GM23248 (cell line): ENCODE results near the gene SMIM23. TPM values are rescaled to one million over a fixed set of nuclear protein-coding genes. Genes with fewer than 3 reads are reported as not detected.

ENCODE experiments used
- DNase-seq: peaks from one replicate; pipeline ENCODE4 v3.0.0-alpha.2; 2015
- H2AFZ ChIP-seq: fragments of 200-600 bp; sonication (generic); 2 replicates; pipeline ENCODE4 v1.6.1; 2016; ENCODE audit warnings: antibody characterized with exemption
- H3F3A ChIP-seq: fragments of 200-600 bp; sonication (generic); 2 replicates; pipeline ENCODE4 v1.6.1; 2016; ENCODE audit warnings: mild to moderate bottlenecking, antibody characterized with exemption, mixed run types; ENCODE audit not compliant: insufficient read depth
- H3K27ac ChIP-seq: fragments of 200-600 bp; sonication (generic); 2 replicates; pipeline ENCODE4 v1.5.1; 2016; ENCODE audit warnings: mild to moderate bottlenecking
- H3K27me3 ChIP-seq: fragments of 200-600 bp; sonication (generic); replicated peaks from 2 replicates; pipeline ENCODE4 v1.6.1; 2016; ENCODE audit warnings: mild to moderate bottlenecking; ENCODE audit not compliant: insufficient read depth
- H3K36me3 ChIP-seq: fragments of 200-600 bp; sonication (generic); 2 replicates; pipeline ENCODE4 v1.6.1; 2016; ENCODE audit warnings: low read depth, mild to moderate bottlenecking
- H3K4me1 ChIP-seq: fragments of 200-600 bp; sonication (generic); 2 replicates; pipeline ENCODE4 v1.6.1; 2016; ENCODE audit warnings: mild to moderate bottlenecking; ENCODE audit not compliant: insufficient read depth
- H3K4me2 ChIP-seq: fragments of 200-600 bp; sonication (generic); one replicate; pipeline ENCODE4 v1.6.1; 2016; ENCODE audit warnings: mild to moderate bottlenecking; ENCODE audit not compliant: unreplicated experiment
- H3K4me3 ChIP-seq: fragments of 200-600 bp; sonication (generic); 2 replicates; pipeline ENCODE4 v1.5.1; 2016; ENCODE audit warnings: mild to moderate bottlenecking
- H3K79me2 ChIP-seq: fragments of 200-600 bp; sonication (generic); 2 replicates; pipeline ENCODE4 v1.6.1; 2016; ENCODE audit warnings: mild to moderate bottlenecking; ENCODE audit not compliant: insufficient read depth
- H3K9ac ChIP-seq: fragments of 200-600 bp; sonication (generic); 2 replicates; pipeline ENCODE4 v1.6.1; 2016; ENCODE audit warnings: mild to moderate bottlenecking
- H3K9me2 ChIP-seq: fragments of 200-600 bp; sonication (generic); 2 replicates; pipeline ENCODE4 v1.6.1; 2016; ENCODE audit warnings: mixed run types, mild to moderate bottlenecking, moderate library complexity; ENCODE audit not compliant: insufficient read depth
- H3K9me3 ChIP-seq: fragments of 200-600 bp; sonication (generic); one replicate; pipeline ENCODE4 v1.6.1; 2017; ENCODE audit warnings: low read depth
- H4K20me1 ChIP-seq: fragments of 200-600 bp; sonication (generic); 2 replicates; pipeline ENCODE4 v1.6.0; 2016; ENCODE audit not compliant: insufficient read depth
- EZH2 ChIP-seq: fragments of 200-600 bp; sonication (generic); IDR thresholded peaks from 2 replicates; pipeline ENCODE4 v1.6.1; 2018; ENCODE audit warnings: antibody characterized with exemption, mild to moderate bottlenecking; ENCODE audit not compliant: insufficient read depth, poor library complexity, severe bottlenecking
- EZH2phosphoT487 ChIP-seq: fragments of 200-600 bp; sonication (generic); IDR thresholded peaks from 2 replicates; pipeline ENCODE4 v1.6.1; 2018; ENCODE audit warnings: antibody characterized with exemption, moderate library complexity, mild to moderate bottlenecking, low read depth; ENCODE audit not compliant: insufficient read depth
- WGBS, 2 experiments: methylation state at CpG; one replicate each; pipeline ENCODE4 v1.1.6; 2015 to 2017; ENCODE audit warnings: low lambda C conversion rate in 2 of 2, low coverage in 1 of 2; ENCODE audit errors: missing lambda C conversion rate in 2 of 2; 5-methylcytosine and 5-hydroxymethylcytosine counted together
- in situ Hi-C: fragments of 300-500 bp; cut with MboI; formaldehyde crosslinking; loops from 2 replicates; pipeline ENCODE4 v1.15.0; 2020
- polyA plus RNA-seq: library from polyadenylated mRNA; unstranded; fragments of >200 nt; fragmentation: Nextera tagmentation; extraction: Ambion mirVana; gene quantifications from 2 replicates; pipeline ENCODE4 v1.2.1, GENCODE V29; 2016
- total RNA-seq: library from RNA; depleted of rRNA; stranded (reverse); fragments of >200 nt; shearing (Covaris generic); gene quantifications from 2 replicates; pipeline ENCODE4 v1.2.3, GENCODE V29; 2014; rRNA removed

The SMIM23 gene
- total and polyA plus RNA-seq, 2 experiments from 2014 or later: not detected

GRCh38 chr5:171835066-171835465, 49.4 kb downstream of the SMIM23 start:
- no peak overlapping the region for H3K4me2 ChIP-seq
- H3F3A ChIP-seq: no peaks in the 10 kb centered on the region
- no peak overlapping the region for H2AFZ ChIP-seq
- H3K9ac ChIP-seq: no peak overlapping the region
- WGBS, 2 experiments: 80 to 83% methylated on average over 7 of the region's 7 CpGs
- TF ChIP-seq EZH2 (no peak), EZH2phosphoT487 (no peak)
- H3K9me2 ChIP-seq: no peaks in the 10 kb centered on the region
- no peaks in the 10 kb centered on the region for H3K9me3 ChIP-seq
- H3K79me2 ChIP-seq: no peaks in the 10 kb centered on the region
- in situ Hi-C loops: loop anchor here (10.0 to 25.0 kb wide), 2 partner anchors 200 to 423 kb away; partner anchors contain the start of gene FGF18
- no peak overlapping the region for H3K27ac ChIP-seq
- DNase-seq: no peak
- H3K4me3 ChIP-seq: no peak overlapping the region
- no peaks in the 10 kb centered on the region for H3K27me3 ChIP-seq
- H4K20me1 ChIP-seq: no peaks in the 10 kb centered on the region
- no peaks in the 10 kb centered on the region for H3K4me1 ChIP-seq
- H3K36me3 ChIP-seq: no peaks in the 10 kb centered on the region

GRCh38 chr5:171837522-171837921, 51.9 kb downstream of the SMIM23 start:
- H3K4me2 ChIP-seq: no peak overlapping the region
- H3K27me3 ChIP-seq: no peaks in the 10 kb centered on the region
- TF ChIP-seq EZH2phosphoT487: no peak
- TF ChIP-seq EZH2: no peak
- H3K9ac ChIP-seq: no peak overlapping the region
- peaks cover 9% of the 10 kb centered on the region for H3K4me1 ChIP-seq
- no peaks in the 10 kb centered on the region for H3K36me3 ChIP-seq
- DNase-seq: no peak
- no peaks in the 10 kb centered on the region for H3F3A ChIP-seq
- no peaks in the 10 kb centered on the region for H3K9me3 ChIP-seq
- in situ Hi-C loops: loop anchor here (10.0 to 25.0 kb wide), 2 partner anchors 203 to 425 kb away; partner anchors contain the start of gene FGF18
- H3K79me2 ChIP-seq: no peaks in the 10 kb centered on the region
- no peaks in the 10 kb centered on the region for H3K9me2 ChIP-seq
- H3K27ac ChIP-seq: no peak overlapping the region
- H4K20me1 ChIP-seq: no peaks in the 10 kb centered on the region
- H2AFZ ChIP-seq: no peak overlapping the region
- H3K4me3 ChIP-seq: no peak overlapping the region

DNA sequence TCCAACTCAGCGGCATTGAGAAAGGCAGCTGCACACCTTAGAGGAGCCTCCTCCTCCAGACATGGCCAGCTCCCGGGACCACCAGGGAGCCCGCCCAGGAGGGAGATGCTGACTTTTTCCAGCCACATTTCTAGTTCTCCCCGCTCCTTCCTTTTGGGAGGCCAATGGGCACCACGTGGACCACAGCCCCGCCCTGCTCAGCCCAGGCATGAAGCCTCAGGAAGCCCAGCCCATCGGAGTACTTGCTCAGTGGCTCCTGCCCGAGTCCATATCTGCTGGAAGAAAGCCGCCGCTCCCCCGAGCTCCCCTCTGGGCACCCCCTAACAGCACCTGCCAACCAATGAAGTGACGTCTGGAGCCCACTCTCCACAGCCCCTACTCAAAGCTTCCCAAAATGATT, 52.4 kb downstream of the SMIM23 start:
- Histone ChIP-seq H3K9ac (no peak overlapping the region), H3K27ac (no peak overlapping the region), H2AFZ (no peak overlapping the region), H3K4me1 (peaks cover 9% of the 10 kb centered on the region), H3K9me2 (no peaks in the 10 kb centered on the region), H3K36me3 (no peaks in the 10 kb centered on the region), H3K79me2 (no peaks in the 10 kb centered on the region), H4K20me1 (no peaks in the 10 kb centered on the region), H3K4me2 (no peak overlapping the region), H3F3A (no peaks in the 10 kb centered on the region), H3K4me3 (no peak overlapping the region), H3K27me3 (no peaks in the 10 kb centered on the region), H3K9me3 (no peaks in the 10 kb centered on the region)
- in situ Hi-C loops: loop anchor here (10.0 to 25.0 kb wide), 2 partner anchors 203 to 426 kb away; partner anchors contain the start of gene FGF18
- 50 to 61% methylated on average over 12 of the region's 12 CpGs for WGBS, 2 experiments
- no peak for TF ChIP-seq EZH2phosphoT487
- TF ChIP-seq EZH2: no peak
- no peak for DNase-seq

GRCh38 chr5:171839112-171839511, 53.5 kb downstream of the SMIM23 start:
- Histone ChIP-seq H3K9me2 (no peaks in the 10 kb centered on the region), H3K4me3 (no peak overlapping the region), H3K4me1 (peaks cover 9% of the 10 kb centered on the region), H4K20me1 (no peaks in the 10 kb centered on the region), H3K79me2 (no peaks in the 10 kb centered on the region), H3K27ac (no peak overlapping the region), H3K27me3 (no peaks in the 10 kb centered on the region), H3F3A (no peaks in the 10 kb centered on the region), H3K4me2 (no peak overlapping the region), H3K9ac (no peak overlapping the region), H3K36me3 (no peaks in the 10 kb centered on the region), H2AFZ (no peak overlapping the region), H3K9me3 (no peaks in the 10 kb centered on the region)
- DNase-seq: no peak
- in situ Hi-C loops: loop anchor here (10.0 to 25.0 kb wide), 2 partner anchors 204 to 427 kb away; partner anchors contain the start of gene FGF18
- TF ChIP-seq EZH2: no peak
- TF ChIP-seq EZH2phosphoT487: no peak
- WGBS, 2 experiments: 93 to 94% methylated on average over 2 of the region's 2 CpGs

GRCh38 chr5:171840066-171840465, 54.4 kb downstream of the SMIM23 start:
- no peak for DNase-seq
- Histone ChIP-seq H3F3A (no peaks in the 10 kb centered on the region), H3K27me3 (no peaks in the 10 kb centered on the region), H3K9ac (no peak overlapping the region), H3K79me2 (no peaks in the 10 kb centered on the region), H3K4me1 (peaks cover 9% of the 10 kb centered on the region), H3K36me3 (no peaks in the 10 kb centered on the region), H3K4me3 (no peak overlapping the region), H4K20me1 (no peaks in the 10 kb centered on the region), H3K27ac (no peak overlapping the region), H3K9me2 (no peaks in the 10 kb centered on the region), H2AFZ (no peak overlapping the region), H3K4me2 (no peak overlapping the region), H3K9me3 (no peaks in the 10 kb centered on the region)
- 58 to 83% methylated on average over 2 of the region's 2 CpGs for WGBS, 2 experiments
- in situ Hi-C loops: loop anchor here (25.0 kb wide), 1 partner anchor 428 kb away; the partner anchor contains the start of gene FGF18
- TF ChIP-seq EZH2phosphoT487 (no peak), EZH2 (no peak)

Other genes starting within 250 kb of the SMIM23 start
- 78.0 TPM in 2 replicates for gene FBXW11, start 220.8 kb downstream of the SMIM23 start, total RNA-seq
- 28.9 and 30.6 TPM in 2 replicates for gene FBXW11, start 220.8 kb downstream of the SMIM23 start, polyA plus RNA-seq